ENCODE measurements around the gene SMAD3. TPM values are rescaled to one million over a fixed set of nuclear protein-coding genes. Genes with fewer than 3 reads are reported as not detected.
A peak's percentile ranks its signal among the peaks of the same experiment; 100 is the strongest.

The SMAD3 gene
- total and polyA plus RNA-seq, 2 experiments from 2014 or later = 30.8 to 34.0 TPM

- WGBS, 2 experiments (ENCODE audit: low coverage in 1 of 2, low lambda C conversion rate in 2 of 2, missing lambda C conversion rate in 2 of 2) = 88 to 90% methylated on average over 12 of the region's 12 CpGs
- Histone ChIP-seq H3K4me3 (no peak overlapping the region), H2AFZ (no peak overlapping the region), H3K27me3 (replicated peaks; ENCODE audit: insufficient read depth) (0 out of 2 replicates have a peak, but pooled peaks cover 3% of the 10 kb centered on the region), H3K9me3 (ENCODE audit: low read depth) (no peaks in the 10 kb centered on the region), H3K27ac (no peak overlapping the region), H3K79me2 (ENCODE audit: insufficient read depth) (no peaks in the 10 kb centered on the region), H4K20me1 (ENCODE audit: insufficient read depth) (no peaks in the 10 kb centered on the region), H3F3A (ENCODE audit: insufficient read depth) (peaks cover 6% of the 10 kb centered on the region), H3K9ac (no peak overlapping the region), H3K4me2 (ENCODE audit: unreplicated experiment) (no peak overlapping the region), H3K4me1 (ENCODE audit: insufficient read depth) (peaks cover 9% of the 10 kb centered on the region), H3K9me2 (ENCODE audit: insufficient read depth) (no peaks in the 10 kb centered on the region), H3K36me3 (ENCODE audit: low read depth) (no peaks in the 10 kb centered on the region)
- TF ChIP-seq EZH2phosphoT487 (IDR thresholded peaks at IDR 0.05; ENCODE audit: insufficient read depth, low read depth) (no peak), EZH2 (IDR thresholded peaks at IDR 0.05; ENCODE audit: insufficient read depth, poor library complexity, severe bottlenecking) (no peak)
- in situ Hi-C loops (cut with MboI) = no loop called here
- DNase-seq = no peak
Observed at GRCh38 chr15:67033012-67033411, 32.4 kb upstream of the SMAD3 start.

- Histone ChIP-seq H3K9ac (no peak overlapping the region), H3F3A (ENCODE audit: insufficient read depth) (0 out of 2 replicates have a peak, but pooled peaks cover under 1% of the 10 kb centered on the region), H3K36me3 (ENCODE audit: low read depth) (no peaks in the 10 kb centered on the region), H2AFZ (no peak overlapping the region; the same call in 1 of the 2 replicates), H3K27me3 (replicated peaks; ENCODE audit: insufficient read depth) (peaks cover 8% of the 10 kb centered on the region; the same call in 1 of the 2 replicates), H4K20me1 (ENCODE audit: insufficient read depth) (no peaks in the 10 kb centered on the region), H3K79me2 (ENCODE audit: insufficient read depth) (no peaks in the 10 kb centered on the region), H3K9me3 (ENCODE audit: low read depth) (no peaks in the 10 kb centered on the region), H3K4me3 (peak overlapping the region; percentile 2; the same call in 1 of the 2 replicates), H3K4me1 (ENCODE audit: insufficient read depth) (0 out of 2 replicates have a peak, but pooled peaks cover 4% of the 10 kb centered on the region), H3K9me2 (ENCODE audit: insufficient read depth) (no peaks in the 10 kb centered on the region), H3K4me2 (ENCODE audit: unreplicated experiment) (no peak overlapping the region), H3K27ac (no peak overlapping the region)
- in situ Hi-C loops (cut with MboI) = no loop called here
- TF ChIP-seq EZH2 (IDR thresholded peaks at IDR 0.05; ENCODE audit: insufficient read depth, poor library complexity, severe bottlenecking) (no peak), EZH2phosphoT487 (IDR thresholded peaks at IDR 0.05; ENCODE audit: insufficient read depth, low read depth) (no peak)
- no peak for DNase-seq
- WGBS, 2 experiments (ENCODE audit: low coverage in 1 of 2, low lambda C conversion rate in 2 of 2, missing lambda C conversion rate in 2 of 2) = 23% methylated on average over 34 to 40 of the region's 50 CpGs
Observed at GRCh38 chr15:67033571-67034044, 31.8 kb upstream of the SMAD3 start.

GRCh38 chr15:67035886-67036285, 29.5 kb upstream of the SMAD3 start:
- Histone ChIP-seq H3K79me2 (ENCODE audit: insufficient read depth) (no peaks in the 10 kb centered on the region), H3F3A (ENCODE audit: insufficient read depth) (no peaks in the 10 kb centered on the region), H2AFZ (no peak overlapping the region), H3K9me3 (ENCODE audit: low read depth) (no peaks in the 10 kb centered on the region), H3K36me3 (ENCODE audit: low read depth) (no peaks in the 10 kb centered on the region), H3K4me3 (no peak overlapping the region), H3K4me1 (ENCODE audit: insufficient read depth) (0 out of 2 replicates have a peak, but pooled peaks cover 4% of the 10 kb centered on the region), H3K4me2 (ENCODE audit: unreplicated experiment) (no peak overlapping the region), H3K9me2 (ENCODE audit: insufficient read depth) (no peaks in the 10 kb centered on the region), H3K9ac (no peak overlapping the region), H3K27me3 (replicated peaks; ENCODE audit: insufficient read depth) (peaks cover 8% of the 10 kb centered on the region; the same call in 1 of the 2 replicates), H3K27ac (no peak overlapping the region), H4K20me1 (ENCODE audit: insufficient read depth) (no peaks in the 10 kb centered on the region)
- peak; percentile 66 for DNase-seq
- WGBS, 2 experiments (ENCODE audit: low coverage in 1 of 2, low lambda C conversion rate in 2 of 2, missing lambda C conversion rate in 2 of 2) = 47 to 57% methylated on average over 3 to 5 of the region's 5 CpGs
- TF ChIP-seq EZH2phosphoT487 (IDR thresholded peaks at IDR 0.05; ENCODE audit: insufficient read depth, low read depth) = no peak
- no peak for TF ChIP-seq EZH2 (IDR thresholded peaks at IDR 0.05; ENCODE audit: insufficient read depth, poor library complexity, severe bottlenecking)
- in situ Hi-C loops (cut with MboI) = no loop called here

- Histone ChIP-seq H4K20me1 (ENCODE audit: insufficient read depth) (no peaks in the 10 kb centered on the region), H3F3A (ENCODE audit: insufficient read depth) (no peaks in the 10 kb centered on the region; the same call in none of the 2 replicates), H2AFZ (no peak overlapping the region), H3K4me2 (ENCODE audit: unreplicated experiment) (no peak overlapping the region), H3K9ac (no peak overlapping the region), H3K4me1 (ENCODE audit: insufficient read depth) (peaks cover 5% of the 10 kb centered on the region), H3K27me3 (replicated peaks; ENCODE audit: insufficient read depth) (peaks cover 8% of the 10 kb centered on the region; the same call in 1 of the 2 replicates), H3K79me2 (ENCODE audit: insufficient read depth) (no peaks in the 10 kb centered on the region), H3K36me3 (ENCODE audit: low read depth) (no peaks in the 10 kb centered on the region), H3K27ac (no peak overlapping the region), H3K9me3 (ENCODE audit: low read depth) (no peaks in the 10 kb centered on the region), H3K4me3 (no peak overlapping the region), H3K9me2 (ENCODE audit: insufficient read depth) (no peaks in the 10 kb centered on the region)
- 94% methylated on average over 8 of the region's 8 CpGs for WGBS, 2 experiments (ENCODE audit: low coverage in 1 of 2, low lambda C conversion rate in 2 of 2, missing lambda C conversion rate in 2 of 2)
- in situ Hi-C loops (cut with MboI) = no loop called here
- no peak for DNase-seq
- TF ChIP-seq EZH2phosphoT487 (IDR thresholded peaks at IDR 0.05; ENCODE audit: insufficient read depth, low read depth) (no peak), EZH2 (IDR thresholded peaks at IDR 0.05; ENCODE audit: insufficient read depth, poor library complexity, severe bottlenecking) (no peak)
Observed at GRCh38 chr15:67036775-67037555, 28.4 kb upstream of the SMAD3 start.
